K562 (cell line): ENCODE measurements around the gene USP12. TPM values are rescaled to one million over a fixed set of nuclear protein-coding genes. Genes with fewer than 3 reads are reported as not detected.

Experiments
- ATAC-seq: fragments of 200-7000 bp; cut with Tn5 transposase; 3 replicates; pipeline ENCODE4 v1.9.1; 2020; ENCODE audit warnings: moderate library complexity
- BruUV-seq: library from RNA; stranded (reverse); fragments of 400-500 nt; replicated peaks from 2 replicates; lab custom pipeline; 2021; lab: Mats Ljungman, UMichigan
- CTCF ChIA-PET: fragments of 300-600 bp; formaldehyde crosslinking; extraction: SDS; loops from one replicate; lab custom pipeline; 2021; ENCODE audit warnings: low intra/inter-chr PET ratio; lab: Yijun Ruan, JAX
- POLR2A ChIA-PET: fragments of 300-600, 350-650 bp; sonication (Branson Sonifier 250); formaldehyde crosslinking; extraction: SDS; loops from one replicate; lab custom pipeline; 2021; ENCODE audit warnings: antibody characterized with exemption, inconsistent platforms; lab: Yijun Ruan, JAX
- DNase-seq, 4 experiments: peaks; one replicate each; pipeline versions ENCODE4 v3.0.0 to v3.0.0-alpha.2; 2011 to 2018; ENCODE audit warnings: low spot score in 3 of 4, mixed read lengths in 3 of 4; ENCODE audit errors: extremely low read depth in 1 of 4
- FAIRE-seq: peaks from 2 replicates; lab custom pipeline; 2011; peaks lifted over from hg19 to GRCh38; lab: Jason Lieb, UNC
- H2AFZ ChIP-seq: 2 replicates; pipeline ENCODE4 v1.6.0; 2011; ENCODE audit warnings: low read depth, low read length, control low read depth, inconsistent platforms
- H3K27ac ChIP-seq: fragments of 200-600 bp; 3 replicates; pipeline ENCODE4 v1.8.0; 2011; ENCODE audit warnings: low read depth, mild to moderate bottlenecking, control low read depth, inconsistent platforms, low read length, moderate library complexity, mixed read lengths; ENCODE audit errors: extremely low read depth
- H3K27me3 ChIP-seq, 2 experiments: fragments of 300-600 bp in 1 of 2; 2 replicates in 1 of 2; 3 replicates in 1 of 2; pipeline versions ENCODE4 v1.6.0 to v1.8.0; 2011; ENCODE audit warnings: inconsistent platforms in 2 of 2, low read length in 2 of 2, mild to moderate bottlenecking in 1 of 2, mixed read lengths in 1 of 2, moderate library complexity in 1 of 2; ENCODE audit not compliant: control insufficient read depth in 2 of 2, insufficient read depth in 2 of 2
- H3K36me3 ChIP-seq: fragments of 300-600 bp; 3 replicates; pipeline ENCODE4 v1.8.0; 2011; ENCODE audit warnings: mild to moderate bottlenecking, low read length, inconsistent platforms; ENCODE audit not compliant: control insufficient read depth, insufficient read depth
- H3K4me1 ChIP-seq, 2 experiments: fragments of 200-600 bp in 1 of 2; replicated peaks in 1 of 2; 2 replicates in 1 of 2; 3 replicates in 1 of 2; pipeline versions ENCODE4 v1.5.1 to v1.8.0; 2011; ENCODE audit warnings: inconsistent platforms in 2 of 2, low read length in 2 of 2, mild to moderate bottlenecking in 1 of 2, mixed read lengths in 1 of 2, moderate library complexity in 1 of 2; ENCODE audit not compliant: control insufficient read depth in 2 of 2, insufficient read depth in 2 of 2
- H3K4me2 ChIP-seq: 2 replicates; pipeline ENCODE4 v1.6.1; 2011; ENCODE audit warnings: low read length, control low read depth, inconsistent platforms, mixed read lengths; ENCODE audit not compliant: insufficient read depth
- H3K4me3 ChIP-seq: fragments of 200-600 bp; sonication (generic), shearing (Covaris generic); 2 replicates; pipeline ENCODE4 v1.5.1; 2016; ENCODE audit warnings: control low read depth, inconsistent platforms
- H3K79me2 ChIP-seq: fragments of 200-600 bp; 3 replicates; pipeline ENCODE4 v1.8.0; 2011; ENCODE audit warnings: low read length, inconsistent platforms; ENCODE audit not compliant: control insufficient read depth, insufficient read depth
- H3K9ac ChIP-seq, 2 experiments: 2 replicates each; pipeline versions ENCODE4 v1.6.0 to v1.6.1; 2011; ENCODE audit warnings: low read depth in 2 of 2, low read length in 2 of 2, control low read depth in 1 of 2, inconsistent platforms in 1 of 2, mild to moderate bottlenecking in 1 of 2, mixed read lengths in 1 of 2; ENCODE audit not compliant: insufficient read depth in 1 of 2
- H3K9me1 ChIP-seq: one replicate; pipeline ENCODE4 v1.6.0; 2011; ENCODE audit warnings: inconsistent platforms, mild to moderate bottlenecking, low read length, moderate library complexity; ENCODE audit not compliant: control insufficient read depth, insufficient read depth
- H3K9me3 ChIP-seq: replicated peaks from 2 replicates; pipeline ENCODE4 v1.5.1; 2011; ENCODE audit warnings: low read depth, low read length, inconsistent platforms; ENCODE audit not compliant: control insufficient read depth, insufficient read depth
- H4K20me1 ChIP-seq: replicated peaks from 2 replicates; pipeline ENCODE4 v1.6.1; 2011; ENCODE audit warnings: low read length, inconsistent platforms, mixed read lengths; ENCODE audit not compliant: control insufficient read depth, insufficient read depth
- GATAD2B ChIP-seq: fragments of 450-650 bp; IDR thresholded peaks from 2 replicates; pipeline ENCODE4 v1.6.1; 2017; ENCODE audit warnings: mild to moderate bottlenecking, borderline replicate concordance
- HIVEP1 ChIP-seq: fragments of 250-450 bp; sonication (Bioruptor Pico); IDR thresholded peaks from 2 replicates; pipeline ENCODE4 v1.4.0; 2020; ENCODE audit warnings: mild to moderate bottlenecking
- YY1 ChIP-seq, 3 experiments: IDR thresholded peaks; 2 replicates each; pipeline ENCODE4 v1.6.1; 2011; ENCODE audit warnings: low read length in 2 of 3, mild to moderate bottlenecking in 2 of 3, moderate library complexity in 2 of 3, borderline replicate concordance in 1 of 3, control low read depth in 1 of 3, low read depth in 1 of 3; ENCODE audit not compliant: insufficient read depth in 3 of 3, insufficient replicate concordance in 2 of 3, control insufficient read depth in 1 of 3, insufficient read length in 1 of 3; ENCODE audit errors: extremely low read depth in 1 of 3
- ZKSCAN3 ChIP-seq: fragments of 250-450 bp; sonication (Bioruptor Pico); IDR thresholded peaks from 2 replicates; pipeline ENCODE4 v1.4.0; 2020
- ZNF316 ChIP-seq: fragments of 450-650 bp; IDR thresholded peaks from 2 replicates; pipeline ENCODE4 v1.6.1; 2016
- ZNF57 ChIP-seq: fragments of 450-650 bp; formaldehyde crosslinking; IDR thresholded peaks from 2 replicates; pipeline ENCODE4 v1.4.0; 2020; ENCODE audit warnings: mild to moderate bottlenecking, moderate library complexity
- WGBS: fragments of 100-300 bp; shearing (Covaris generic); methylation state at CpG from one replicate; pipeline ENCODE4 v1.1.6; 2016; ENCODE audit warnings: low coverage, mixed read lengths; ENCODE audit not compliant: insufficient coverage; ENCODE audit errors: missing lambda C conversion rate; 5-methylcytosine and 5-hydroxymethylcytosine counted together
- in situ Hi-C: fragments of 300-500 bp; cut with MboI; formaldehyde crosslinking; loops from 4 replicates; pipeline ENCODE4 v1.15.0; 2018; ENCODE audit warnings: inconsistent platforms, mixed read lengths
- intact Hi-C: fragments of 100-400 bp; cut with micrococcal nuclease; formaldehyde crosslinking; loops from 2 replicates; pipeline ENCODE4 v1.14.2; 2022
- polyA plus RNA-seq, 8 experiments: library from polyadenylated mRNA; depleted of rRNA in 4 of 8; stranded (reverse) in 5 of 8; unstranded in 3 of 8; fragments of >200 nt; fragmentation: Nextera tagmentation in 2 of 8; fragmentation: Illumina TruSeq in 1 of 8; extraction: Ambion mirVana in 2 of 8; extraction: Trizol in 1 of 8; gene quantifications; 2 replicates each; pipeline versions ENCODE4 v1.2.1 to v1.2.3, GENCODE V29; 2011 to 2014; ENCODE audit warnings: inconsistent platforms in 1 of 8, missing spikeins in 1 of 8
- total RNA-seq, 7 experiments: library from RNA; depleted of rRNA in 6 of 7; stranded (reverse); fragments of >200 nt in 6 of 7; fragmentation: Illumina TruSeq in 2 of 7; extraction: Trizol in 2 of 7; gene quantifications; 2 replicates each; pipeline versions ENCODE4 v1.2.1 to v1.2.3, GENCODE V29; 2011 to 2021; ENCODE audit warnings: low replicate concordance in 1 of 7
- TF ChIP-seq, protein P1 (sequence below), 2 experiments: fragments of 450-650 bp in 1 of 2; sonication (generic) in 1 of 2; formaldehyde crosslinking in 1 of 2; IDR thresholded peaks; 2 replicates each; pipeline versions ENCODE4 v1.7.1 to v1.9.0; 2016 to 2022; ENCODE audit warnings: inconsistent platforms in 1 of 2, mild to moderate bottlenecking in 1 of 2, missing genetic modification reagents in 1 of 2
- TF ChIP-seq, protein P2 (sequence below): fragments of 250-450 bp; sonication (Bioruptor Pico); IDR thresholded peaks from 2 replicates; pipeline ENCODE4 v1.8.0; 2022; ENCODE audit warnings: inconsistent platforms

USP12 gene
- total and polyA plus RNA-seq, 9 of the 15 experiments (the other 6 are each of a cell fraction or from before 2014, with no cell fraction given), result 1.8 to 20.5 (median 13.3) TPM

DNA sequence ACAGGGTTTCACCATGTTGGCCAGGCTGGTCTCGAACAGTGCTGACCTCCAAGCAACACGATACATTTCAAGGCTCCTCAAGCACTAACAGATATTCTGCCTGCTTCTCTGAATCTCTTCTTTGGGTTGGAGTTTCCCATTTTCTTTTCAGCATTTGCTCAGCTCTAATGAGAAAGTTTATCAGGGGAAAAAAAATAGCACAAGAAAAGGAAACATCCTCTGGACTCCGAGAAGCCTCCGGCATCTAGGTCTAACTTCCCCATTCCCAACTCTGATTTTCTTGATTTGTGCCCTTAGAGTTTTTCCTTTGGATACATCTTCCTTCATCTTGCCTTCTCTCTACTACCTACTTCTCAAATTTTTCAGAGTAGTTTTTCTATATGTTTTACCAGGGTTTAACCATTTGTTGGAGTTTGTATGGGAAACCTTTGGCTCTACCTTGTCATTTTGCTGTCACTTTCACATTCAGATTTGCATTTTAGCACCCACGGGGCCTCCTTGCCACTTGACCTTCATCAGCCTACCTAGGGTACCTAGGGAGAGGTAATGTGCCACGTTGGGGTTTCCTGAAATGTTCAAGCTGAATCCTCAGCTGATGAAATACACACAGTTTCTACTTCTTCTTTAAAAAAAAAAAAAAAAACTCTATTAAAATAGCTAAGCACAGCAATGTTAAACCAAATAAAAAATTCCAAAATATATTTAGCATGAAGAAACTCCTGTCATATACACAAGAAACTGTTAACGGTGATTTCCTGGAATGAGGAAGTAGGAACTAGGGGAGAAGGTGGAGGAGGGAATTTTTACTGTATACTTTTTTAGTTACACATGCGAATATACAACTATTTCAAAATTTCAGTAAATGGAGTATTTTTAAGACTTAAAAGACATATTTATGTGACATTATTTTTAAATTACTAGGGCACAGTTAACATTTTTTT lies 5.1 kb upstream of the USP12 start:
- Histone ChIP-seq H3K4me3 (no peak overlapping the region), H3K36me3 (no peaks in the 10 kb centered on the region), H3K9me3 (no peaks in the 10 kb centered on the region), H3K4me2 (no peak overlapping the region), H3K27ac (no peak overlapping the region), H3K9ac (no peak overlapping the region), H2AFZ (peak overlapping the region; percentile 30; the same call in 1 of the 2 replicates), H3K9me1 (no peaks in the 10 kb centered on the region), H3K4me1 (peaks cover 5 to 23% of the 10 kb centered on the region in 2 experiments; a peak in 4 of 5 replicates), H3K79me2 (no peaks in the 10 kb centered on the region; the same call in 1 of the 3 replicates), H3K27me3 (no peaks in the 10 kb centered on the region), H4K20me1 (no peaks in the 10 kb centered on the region)
- no TSS peak for BruUV-seq
- ChIA-PET CTCF (no interaction called here), POLR2A (interaction anchor here (0.6 kb wide), 1 partner anchor 131 kb away, joined by 3 read pairs; no protein-coding TSS in a partner anchor)
- WGBS, result 43% methylated on average over 6 of the region's 8 CpGs
- FAIRE-seq, result no peak
- TF ChIP-seq ZNF316 (no peak), YY1 (IDR thresholded peaks at IDR 0.05; ENCODE audit: borderline replicate concordance in 1 of 3, control insufficient read depth in 1 of 3, extremely low read depth in 1 of 3, insufficient read depth in 3 of 3, insufficient read length in 1 of 3, insufficient replicate concordance in 2 of 3, low read depth in 1 of 3, low read length in 2 of 3) (no peak), GATAD2B (no peak), HIVEP1 (no peak), ZNF57 (CRISPR knock-in tag) (no peak), ZKSCAN3 (no peak)
- TF ChIP-seq, protein P1, sequence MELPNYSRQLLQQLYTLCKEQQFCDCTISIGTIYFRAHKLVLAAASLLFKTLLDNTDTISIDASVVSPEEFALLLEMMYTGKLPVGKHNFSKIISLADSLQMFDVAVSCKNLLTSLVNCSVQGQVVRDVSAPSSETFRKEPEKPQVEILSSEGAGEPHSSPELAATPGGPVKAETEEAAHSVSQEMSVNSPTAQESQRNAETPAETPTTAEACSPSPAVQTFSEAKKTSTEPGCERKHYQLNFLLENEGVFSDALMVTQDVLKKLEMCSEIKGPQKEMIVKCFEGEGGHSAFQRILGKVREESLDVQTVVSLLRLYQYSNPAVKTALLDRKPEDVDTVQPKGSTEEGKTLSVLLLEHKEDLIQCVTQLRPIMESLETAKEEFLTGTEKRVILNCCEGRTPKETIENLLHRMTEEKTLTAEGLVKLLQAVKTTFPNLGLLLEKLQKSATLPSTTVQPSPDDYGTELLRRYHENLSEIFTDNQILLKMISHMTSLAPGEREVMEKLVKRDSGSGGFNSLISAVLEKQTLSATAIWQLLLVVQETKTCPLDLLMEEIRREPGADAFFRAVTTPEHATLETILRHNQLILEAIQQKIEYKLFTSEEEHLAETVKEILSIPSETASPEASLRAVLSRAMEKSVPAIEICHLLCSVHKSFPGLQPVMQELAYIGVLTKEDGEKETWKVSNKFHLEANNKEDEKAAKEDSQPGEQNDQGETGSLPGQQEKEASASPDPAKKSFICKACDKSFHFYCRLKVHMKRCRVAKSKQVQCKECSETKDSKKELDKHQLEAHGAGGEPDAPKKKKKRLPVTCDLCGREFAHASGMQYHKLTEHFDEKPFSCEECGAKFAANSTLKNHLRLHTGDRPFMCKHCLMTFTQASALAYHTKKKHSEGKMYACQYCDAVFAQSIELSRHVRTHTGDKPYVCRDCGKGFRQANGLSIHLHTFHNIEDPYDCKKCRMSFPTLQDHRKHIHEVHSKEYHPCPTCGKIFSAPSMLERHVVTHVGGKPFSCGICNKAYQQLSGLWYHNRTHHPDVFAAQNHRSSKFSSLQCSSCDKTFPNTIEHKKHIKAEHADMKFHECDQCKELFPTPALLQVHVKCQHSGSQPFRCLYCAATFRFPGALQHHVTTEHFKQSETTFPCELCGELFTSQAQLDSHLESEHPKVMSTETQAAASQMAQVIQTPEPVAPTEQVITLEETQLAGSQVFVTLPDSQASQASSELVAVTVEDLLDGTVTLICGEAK (IDR thresholded peaks at IDR 0.05), result no peak
- TF ChIP-seq, protein P1 (CRISPR knock-in tag; IDR thresholded peaks at IDR 0.05), result no peak
- TF ChIP-seq, protein P2, sequence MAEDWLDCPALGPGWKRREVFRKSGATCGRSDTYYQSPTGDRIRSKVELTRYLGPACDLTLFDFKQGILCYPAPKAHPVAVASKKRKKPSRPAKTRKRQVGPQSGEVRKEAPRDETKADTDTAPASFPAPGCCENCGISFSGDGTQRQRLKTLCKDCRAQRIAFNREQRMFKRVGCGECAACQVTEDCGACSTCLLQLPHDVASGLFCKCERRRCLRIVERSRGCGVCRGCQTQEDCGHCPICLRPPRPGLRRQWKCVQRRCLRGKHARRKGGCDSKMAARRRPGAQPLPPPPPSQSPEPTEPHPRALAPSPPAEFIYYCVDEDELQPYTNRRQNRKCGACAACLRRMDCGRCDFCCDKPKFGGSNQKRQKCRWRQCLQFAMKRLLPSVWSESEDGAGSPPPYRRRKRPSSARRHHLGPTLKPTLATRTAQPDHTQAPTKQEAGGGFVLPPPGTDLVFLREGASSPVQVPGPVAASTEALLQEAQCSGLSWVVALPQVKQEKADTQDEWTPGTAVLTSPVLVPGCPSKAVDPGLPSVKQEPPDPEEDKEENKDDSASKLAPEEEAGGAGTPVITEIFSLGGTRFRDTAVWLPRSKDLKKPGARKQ, result no peak
- intact Hi-C loops, result no loop called here
- ATAC-seq, result no peak
- no peak for DNase-seq
- in situ Hi-C loops, result no loop called here
